Breast epithelium (tissue), 3 donors: ENCODE measurements around the gene DDIT4.

Experiments
- POLR2A ChIP-seq: fragments of 450-650 bp; IDR thresholded peaks from one replicate; pipeline ENCODE4 v1.6.1; 2016; ENCODE audit warnings: antibody characterized with exemption, mild to moderate bottlenecking, moderate library complexity
- TF ChIP-seq, protein P1 (sequence below), 3 donors: fragments of 450-650 bp; IDR thresholded peaks; one replicate each; pipeline ENCODE4 v1.5.1; 2016 to 2017; ENCODE audit warnings: antibody characterized with exemption in 3 of 3, mild to moderate bottlenecking in 3 of 3, moderate library complexity in 3 of 3

DNA sequence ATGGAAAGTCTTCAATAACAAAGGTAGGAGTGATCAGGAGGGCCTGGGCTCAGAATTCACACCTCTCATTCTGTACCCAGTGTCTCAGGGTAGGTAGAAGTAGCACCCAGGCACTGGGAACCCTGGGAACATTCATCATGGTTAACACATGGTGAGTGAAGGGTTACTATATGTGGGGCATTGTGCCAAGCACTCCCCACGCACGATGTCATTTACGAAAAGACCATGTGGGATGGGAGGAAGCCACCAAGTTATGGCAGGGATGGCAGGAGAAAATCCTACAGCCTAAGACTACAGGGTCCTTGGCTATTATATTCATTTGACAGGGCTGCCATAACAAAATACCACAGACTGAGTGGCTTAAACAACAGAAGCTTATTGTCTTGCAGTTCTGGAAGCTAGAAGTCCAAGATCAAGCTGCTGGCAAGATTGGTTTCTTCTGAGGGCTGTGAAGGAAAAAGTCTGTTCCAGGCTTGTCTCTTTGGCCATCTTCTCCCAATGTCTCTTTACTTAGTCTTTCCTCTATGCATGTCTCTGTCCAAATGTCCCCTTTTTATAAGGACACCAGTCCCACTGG lies 27.7 kb upstream of the DDIT4 start:
- no peak for TF ChIP-seq POLR2A
- TF ChIP-seq, protein P1, sequence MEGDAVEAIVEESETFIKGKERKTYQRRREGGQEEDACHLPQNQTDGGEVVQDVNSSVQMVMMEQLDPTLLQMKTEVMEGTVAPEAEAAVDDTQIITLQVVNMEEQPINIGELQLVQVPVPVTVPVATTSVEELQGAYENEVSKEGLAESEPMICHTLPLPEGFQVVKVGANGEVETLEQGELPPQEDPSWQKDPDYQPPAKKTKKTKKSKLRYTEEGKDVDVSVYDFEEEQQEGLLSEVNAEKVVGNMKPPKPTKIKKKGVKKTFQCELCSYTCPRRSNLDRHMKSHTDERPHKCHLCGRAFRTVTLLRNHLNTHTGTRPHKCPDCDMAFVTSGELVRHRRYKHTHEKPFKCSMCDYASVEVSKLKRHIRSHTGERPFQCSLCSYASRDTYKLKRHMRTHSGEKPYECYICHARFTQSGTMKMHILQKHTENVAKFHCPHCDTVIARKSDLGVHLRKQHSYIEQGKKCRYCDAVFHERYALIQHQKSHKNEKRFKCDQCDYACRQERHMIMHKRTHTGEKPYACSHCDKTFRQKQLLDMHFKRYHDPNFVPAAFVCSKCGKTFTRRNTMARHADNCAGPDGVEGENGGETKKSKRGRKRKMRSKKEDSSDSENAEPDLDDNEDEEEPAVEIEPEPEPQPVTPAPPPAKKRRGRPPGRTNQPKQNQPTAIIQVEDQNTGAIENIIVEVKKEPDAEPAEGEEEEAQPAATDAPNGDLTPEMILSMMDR (IDR thresholded peaks at IDR 0.05) = no peak
